B cell (primary cell): Measurements from ENCODE around the gene CENPP. TPM values are rescaled to one million over a fixed set of nuclear protein-coding genes. Genes with fewer than 3 reads are reported as not detected.

Source experiments
- ATAC-seq: fragments of 200-7000 bp; cut with Tn5 transposase; one replicate; pipeline ENCODE4 v1.10.0; 2021; ENCODE audit warnings: low read depth, mild to moderate bottlenecking, moderate number of reproducible peaks, moderate library complexity
- CTCF ChIA-PET: fragments of 350-600 bp; sonication (Branson Sonifier 250); formaldehyde crosslinking; loops from one replicate; lab custom pipeline; 2021; ENCODE audit warnings: antibody characterized with exemption, inconsistent platforms; lab: Charles Lee
- POLR2A ChIA-PET: fragments of 350-600 bp; sonication (Branson Sonifier 250); formaldehyde crosslinking; loops from one replicate; lab custom pipeline; 2021; ENCODE audit warnings: antibody characterized with exemption; lab: Charles Lee
- DNase-seq: peaks from one replicate; pipeline ENCODE4 v3.0.0; 2013
- H2AFZ ChIP-seq: 2 replicates; pipeline ENCODE4 v1.6.1; 2012; ENCODE audit warnings: mild to moderate bottlenecking, low read depth, low read length; ENCODE audit not compliant: insufficient read depth, poor library complexity, severe bottlenecking
- H3K27ac ChIP-seq, 2 donors: 1 replicate in 1 of 2; 2 replicates in 1 of 2; pipeline ENCODE4 v1.5.1; 2012 to 2013; ENCODE audit warnings: low read length in 2 of 2, mild to moderate bottlenecking in 2 of 2, moderate library complexity in 1 of 2
- H3K27me3 ChIP-seq, 4 experiments: fragments of 200-600 bp in 1 of 4; sonication (generic) in 1 of 4; replicated peaks in 1 of 4; 1 replicate in 2 of 4; 2 replicates in 2 of 4; pipeline versions ENCODE4 v1.6.1 to v1.7.0; 2013 to 2016; ENCODE audit warnings: low read length in 3 of 4, mild to moderate bottlenecking in 2 of 4, mixed read lengths in 1 of 4, moderate library complexity in 1 of 4; ENCODE audit not compliant: insufficient read depth in 4 of 4, control insufficient read depth in 3 of 4; ENCODE audit errors: control extremely low read depth in 1 of 4
- H3K36me3 ChIP-seq, 2 experiments: replicated peaks in 1 of 2; 1 replicate in 1 of 2; 2 replicates in 1 of 2; pipeline versions ENCODE4 v1.6.1 to v1.7.1; 2013; ENCODE audit warnings: low read length in 1 of 2; ENCODE audit not compliant: insufficient read depth in 2 of 2, control insufficient read depth in 1 of 2; ENCODE audit errors: control extremely low read depth in 1 of 2, extremely low read depth in 1 of 2
- H3K4me1 ChIP-seq, 2 donors: fragments of 200-600 bp in 1 of 2; sonication (generic) in 1 of 2; 1 replicate in 1 of 2; 2 replicates in 1 of 2; pipeline versions ENCODE4 v1.5.1 to v1.6.1; 2013 to 2017; ENCODE audit warnings: low read length in 2 of 2; ENCODE audit not compliant: control insufficient read depth in 2 of 2, insufficient read depth in 2 of 2
- H3K4me2 ChIP-seq: replicated peaks from 2 replicates; pipeline ENCODE3; 2012; ENCODE audit warnings: mild to moderate bottlenecking, low read depth, low read length; ENCODE audit not compliant: poor library complexity, severe bottlenecking
- H3K4me3 ChIP-seq, 5 experiments: fragments of 200-600 bp in 1 of 5; sonication (generic) in 1 of 5; 1 replicate in 3 of 5; 2 replicates in 2 of 5; pipeline versions ENCODE4 v1.5.1 to v1.7.0; 2011 to 2016; ENCODE audit warnings: low read length in 4 of 5, mild to moderate bottlenecking in 4 of 5, low read depth in 2 of 5, control low read depth in 1 of 5, moderate library complexity in 1 of 5; ENCODE audit not compliant: insufficient read depth in 1 of 5; ENCODE audit errors: control extremely low read depth in 1 of 5, extremely low read depth in 1 of 5
- H3K79me2 ChIP-seq: fragments of 200-600 bp; sonication (generic); one replicate; pipeline ENCODE4 v1.6.0; 2016; ENCODE audit warnings: low read length; ENCODE audit not compliant: control insufficient read depth, insufficient read depth
- H3K9ac ChIP-seq: fragments of 200-600 bp; sonication (generic); 2 replicates; pipeline ENCODE4 v1.6.1; 2017; ENCODE audit warnings: mild to moderate bottlenecking, low read length, moderate library complexity
- H3K9me3 ChIP-seq, 3 donors: one replicate each; pipeline versions ENCODE4 v1.6.1 to v1.7.1; 2013; ENCODE audit warnings: low read length in 2 of 3; ENCODE audit not compliant: control insufficient read depth in 2 of 3, insufficient read depth in 1 of 3; ENCODE audit errors: control extremely low read depth in 1 of 3
- H4K20me1 ChIP-seq: 2 replicates; pipeline ENCODE4 v1.6.0; 2012; ENCODE audit warnings: mild to moderate bottlenecking, low read length; ENCODE audit not compliant: insufficient read depth, control insufficient read depth, poor library complexity, severe bottlenecking
- H3K27ac Mint-ChIP-seq: one replicate; pipeline ENCODE4 v1.8.0; 2021; ENCODE audit warnings: mixed read lengths
- H3K27me3 Mint-ChIP-seq: one replicate; pipeline ENCODE4 v1.8.0; 2021; ENCODE audit warnings: mixed read lengths
- H3K4me1 Mint-ChIP-seq: one replicate; pipeline ENCODE4 v1.8.0; 2021; ENCODE audit warnings: mixed read lengths
- H3K4me3 Mint-ChIP-seq: one replicate; pipeline ENCODE4 v1.8.0; 2021; ENCODE audit warnings: mixed read lengths
- H3K9me3 Mint-ChIP-seq: one replicate; pipeline ENCODE4 v1.8.0; 2022; ENCODE audit warnings: mixed read lengths; ENCODE audit not compliant: insufficient read depth
- EZH2 ChIP-seq: IDR thresholded peaks from 2 replicates; pipeline ENCODE4 v1.6.1; 2012; ENCODE audit warnings: borderline replicate concordance, low read depth, mild to moderate bottlenecking, moderate library complexity, low read length; ENCODE audit not compliant: insufficient read depth, poor library complexity, severe bottlenecking
- WGBS: methylation state at CpG from one replicate; pipeline ENCODE4 v1.1.5; 2013; ENCODE audit warnings: missing lambda C conversion rate; ENCODE audit not compliant: insufficient coverage; 5-methylcytosine and 5-hydroxymethylcytosine counted together
- intact Hi-C: fragments of 100-400 bp; cut with micrococcal nuclease; formaldehyde crosslinking; loops from one replicate; pipeline ENCODE4 v1.10.0; 2022
- polyA plus RNA-seq: library from polyadenylated mRNA; depleted of rRNA; stranded (reverse); fragments of >200 nt; gene quantifications from 2 replicates; pipeline ENCODE4 v1.2.3, GENCODE V29; 2012
- total RNA-seq, 2 donors: library from RNA; stranded (reverse); fragments of 120-200 nt in 1 of 2; gene quantifications; 1 replicate in 1 of 2; 2 replicates in 1 of 2; pipeline versions ENCODE4 v1.2.3 to v1.2.4, GENCODE V29; 2013 to 2022
- TF ChIP-seq, protein P1 (sequence below): fragments of 200-600 bp; IDR thresholded peaks from one replicate; pipeline ENCODE4 v1.8.0; 2022; ENCODE audit warnings: antibody characterized with exemption, mild to moderate bottlenecking

CENPP gene
- total and polyA plus RNA-seq, 2 donors (not counting 1 experiment from before 2014, with no cell fraction given) = 1.4 to 6.2 TPM

- WGBS = no CpG with 5 or more reads among the region's 2 CpGs
- Mint-ChIP-seq H3K4me1 (no peaks in the 10 kb centered on the region), H3K9me3 (no peaks in the 10 kb centered on the region), H3K27ac (no peak overlapping the region), H3K4me3 (no peak overlapping the region), H3K27me3 (no peaks in the 10 kb centered on the region)
- H3K9ac ChIP-seq = no peak overlapping the region
- no peaks in the 10 kb centered on the region for H3K4me1 ChIP-seq
- no peaks in the 10 kb centered on the region for H3K27me3 ChIP-seq
- H3K79me2 ChIP-seq = peaks cover 4% of the 10 kb centered on the region
- H3K27ac ChIP-seq = no peak overlapping the region
- no peak overlapping the region for H2AFZ ChIP-seq
- H3K36me3 ChIP-seq = no peaks in the 10 kb centered on the region
- intact Hi-C loops = no loop called here
- TF ChIP-seq EZH2 = no peak
- TF ChIP-seq, protein P1, sequence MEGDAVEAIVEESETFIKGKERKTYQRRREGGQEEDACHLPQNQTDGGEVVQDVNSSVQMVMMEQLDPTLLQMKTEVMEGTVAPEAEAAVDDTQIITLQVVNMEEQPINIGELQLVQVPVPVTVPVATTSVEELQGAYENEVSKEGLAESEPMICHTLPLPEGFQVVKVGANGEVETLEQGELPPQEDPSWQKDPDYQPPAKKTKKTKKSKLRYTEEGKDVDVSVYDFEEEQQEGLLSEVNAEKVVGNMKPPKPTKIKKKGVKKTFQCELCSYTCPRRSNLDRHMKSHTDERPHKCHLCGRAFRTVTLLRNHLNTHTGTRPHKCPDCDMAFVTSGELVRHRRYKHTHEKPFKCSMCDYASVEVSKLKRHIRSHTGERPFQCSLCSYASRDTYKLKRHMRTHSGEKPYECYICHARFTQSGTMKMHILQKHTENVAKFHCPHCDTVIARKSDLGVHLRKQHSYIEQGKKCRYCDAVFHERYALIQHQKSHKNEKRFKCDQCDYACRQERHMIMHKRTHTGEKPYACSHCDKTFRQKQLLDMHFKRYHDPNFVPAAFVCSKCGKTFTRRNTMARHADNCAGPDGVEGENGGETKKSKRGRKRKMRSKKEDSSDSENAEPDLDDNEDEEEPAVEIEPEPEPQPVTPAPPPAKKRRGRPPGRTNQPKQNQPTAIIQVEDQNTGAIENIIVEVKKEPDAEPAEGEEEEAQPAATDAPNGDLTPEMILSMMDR = no peak
- DNase-seq = no peak
- CTCF ChIA-PET = no interaction called here
- ATAC-seq = no peak
- no peaks in the 10 kb centered on the region for H3K9me3 ChIP-seq
- H3K4me2 ChIP-seq = no peak overlapping the region
- POLR2A ChIA-PET = no interaction called here
- no peaks in the 10 kb centered on the region for H4K20me1 ChIP-seq
- H3K4me3 ChIP-seq = no peak overlapping the region
Measured at GRCh38 chr9:92381775-92382174, 56.0 kb downstream of the CENPP start.

DNA sequence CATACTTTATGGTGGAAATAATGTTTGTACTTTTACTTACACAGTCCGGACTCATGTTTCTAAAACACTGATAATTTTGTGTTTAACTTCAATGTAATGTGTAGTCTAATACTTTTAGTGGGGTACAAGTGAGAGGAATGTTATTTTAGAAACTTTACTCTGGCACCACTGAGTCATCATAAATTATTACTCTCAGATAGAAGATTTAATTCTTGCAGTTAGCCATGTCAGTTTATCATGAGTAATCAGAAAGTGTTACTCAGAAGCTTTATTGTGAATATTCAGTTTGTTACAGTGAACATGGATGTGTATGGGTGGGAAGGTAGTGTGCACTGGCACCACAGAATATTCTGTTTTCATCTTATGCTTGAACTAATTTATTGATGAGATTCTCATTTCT is 58.6 kb downstream of the CENPP start:
- DNase-seq (no peak), ATAC-seq (no peak)
- WGBS = no CpG with 5 or more reads among the region's 1 CpG
- TF ChIP-seq EZH2 = no peak
- TF ChIP-seq, protein P1 = no peak
- no peak overlapping the region for H2AFZ ChIP-seq
- H3K36me3 ChIP-seq = no peaks in the 10 kb centered on the region
- H3K9me3 ChIP-seq = no peaks in the 10 kb centered on the region
- ChIA-PET CTCF (no interaction called here), POLR2A (no interaction called here)
- Mint-ChIP-seq H3K27ac (no peak overlapping the region), H3K4me1 (no peaks in the 10 kb centered on the region), H3K27me3 (no peaks in the 10 kb centered on the region), H3K9me3 (no peaks in the 10 kb centered on the region), H3K4me3 (no peak overlapping the region)
- no peak overlapping the region for H3K9ac ChIP-seq
- H3K27me3 ChIP-seq = no peaks in the 10 kb centered on the region
- H3K79me2 ChIP-seq = no peaks in the 10 kb centered on the region
- intact Hi-C loops = no loop called here
- H3K27ac ChIP-seq = no peak overlapping the region
- no peak overlapping the region for H3K4me2 ChIP-seq
- H3K4me3 ChIP-seq = no peak overlapping the region
- H4K20me1 ChIP-seq = no peaks in the 10 kb centered on the region
- no peaks in the 10 kb centered on the region for H3K4me1 ChIP-seq
